SIG-M5 treated with dmso at 0.1 percent for 504 hours (cell line): ENCODE results near the gene OR2V1.
"Not testable (repeated sequence)": the region's sequence is repeated elsewhere in the genome, so short reads cannot be mapped to it uniquely, and the experiment has no call there.

Experiments
- DNase-seq: peaks from one replicate; lab custom pipeline; 2025; ENCODE audit not compliant: unreplicated experiment; lab: John Stamatoyannopoulos, UW

Gene OR2V1

DNA sequence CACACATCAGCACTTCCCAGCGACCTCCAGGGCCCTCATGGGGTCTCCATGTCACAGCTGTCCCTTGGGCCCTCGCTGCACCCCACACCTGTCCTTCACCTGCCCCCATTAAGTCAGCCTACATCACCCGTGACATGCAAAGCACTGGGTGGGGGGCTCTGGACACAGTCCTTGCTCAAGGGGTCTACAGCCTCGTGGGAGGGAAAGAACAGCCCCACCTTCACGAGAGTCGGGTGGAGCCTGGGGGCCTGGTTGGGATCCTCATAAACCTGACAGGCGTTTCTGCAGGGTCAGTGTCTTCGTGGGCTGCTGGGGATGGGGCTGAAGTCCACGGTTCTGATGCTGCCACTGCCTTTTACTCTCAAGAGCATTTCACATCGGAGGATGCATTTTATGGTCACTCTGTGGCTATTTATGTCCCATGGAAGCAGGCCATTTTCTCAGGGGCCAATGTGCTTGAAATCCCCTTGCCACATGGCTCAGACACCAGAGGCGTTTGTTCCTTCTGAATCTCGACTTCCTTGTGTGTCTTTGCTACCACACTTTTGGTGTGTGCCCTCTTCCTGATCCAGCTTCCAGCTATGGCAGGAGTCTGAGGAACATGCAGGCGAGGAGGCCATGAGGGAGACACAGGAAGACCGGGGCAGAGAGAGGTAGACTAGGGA, at the start of gene OR2V1:
Gene OR2V1 (minus strand): TSS at position 338 of the 665 bp plus-strand sequence. CDS start 5,865 bp downstream, outside the sequence.
- no peak for DNase-seq

GRCh38 chr5:181177559-181177958, 46.6 kb upstream of the OR2V1 start:
- not testable (repeated sequence) for DNase-seq

DNA sequence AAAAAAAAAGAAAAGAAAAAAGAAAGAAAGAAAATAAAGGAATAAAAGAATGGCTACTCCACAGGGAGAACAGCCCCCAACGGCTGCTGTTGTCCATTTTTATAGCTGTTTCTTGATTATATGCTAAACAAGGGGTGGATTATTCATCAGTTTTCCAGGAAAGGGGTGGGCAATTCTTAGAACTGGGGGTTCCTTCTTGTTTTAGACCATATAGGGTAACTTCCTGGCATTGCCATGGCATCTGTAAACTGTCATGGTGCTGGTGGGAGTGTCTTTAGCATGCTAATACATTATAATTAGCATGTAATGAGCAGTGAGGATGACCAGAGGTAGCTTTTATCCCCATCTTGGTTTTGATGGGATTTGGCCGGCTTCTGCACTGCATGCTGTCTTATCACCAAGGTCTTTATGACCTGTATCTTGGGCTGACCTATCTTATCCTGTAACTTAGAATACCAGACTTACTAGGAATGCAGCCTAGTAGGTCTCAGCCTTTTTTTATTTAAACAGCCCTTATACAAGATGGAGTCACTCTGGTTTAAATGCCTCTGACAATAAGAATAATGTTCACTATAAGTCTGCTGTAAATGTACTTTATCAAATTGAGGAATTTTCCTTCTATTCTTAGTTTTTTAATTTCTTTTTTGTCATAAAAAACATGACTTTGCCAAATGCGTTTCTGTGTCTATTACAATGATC, 45.4 kb upstream of the OR2V1 start:
- DNase-seq, result no peak

DNA sequence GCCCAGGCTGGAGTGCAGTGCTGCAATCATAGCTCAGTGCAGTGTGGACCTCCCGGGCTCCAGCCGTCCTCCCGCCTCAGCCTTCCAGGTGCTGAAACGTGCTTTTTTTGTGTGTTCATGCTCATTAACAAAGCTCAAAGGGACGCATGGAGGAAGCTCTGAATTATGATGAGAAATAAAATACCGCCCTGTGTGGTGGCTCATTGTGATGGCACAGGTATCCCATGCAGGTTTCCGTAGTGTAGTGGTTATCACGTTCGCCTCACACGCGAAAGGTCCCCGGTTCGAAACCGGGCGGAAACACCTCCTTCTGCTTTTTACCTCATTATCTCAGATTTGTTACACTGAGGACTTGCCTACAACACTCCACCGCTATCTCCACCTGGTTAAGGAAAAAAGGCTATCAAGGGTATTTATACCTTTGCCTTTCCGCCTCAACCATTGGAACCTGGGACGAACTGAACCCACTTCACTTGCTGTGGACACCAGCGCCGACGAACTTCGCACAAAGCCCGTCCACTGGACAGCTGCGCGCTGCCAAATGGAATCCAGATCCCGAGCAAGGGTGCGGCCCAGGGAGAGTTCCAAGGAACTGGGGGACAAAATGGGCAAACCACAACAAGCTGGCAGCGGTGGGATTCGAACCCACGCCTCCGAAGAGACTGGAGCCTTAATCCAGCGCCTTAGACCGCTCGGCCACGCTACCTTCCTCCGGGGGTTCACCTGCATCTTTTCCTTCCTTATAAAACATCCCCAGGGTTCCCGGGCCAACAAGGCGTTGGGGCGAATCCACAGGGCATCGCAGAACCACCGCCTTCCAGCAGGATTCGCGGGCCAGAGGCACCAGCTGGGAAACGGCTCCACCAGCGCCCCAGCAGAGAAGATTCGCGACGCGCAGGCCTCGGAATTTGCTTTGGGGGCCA, 42.7 kb upstream of the OR2V1 start:
- DNase-seq, result no peak

DNA sequence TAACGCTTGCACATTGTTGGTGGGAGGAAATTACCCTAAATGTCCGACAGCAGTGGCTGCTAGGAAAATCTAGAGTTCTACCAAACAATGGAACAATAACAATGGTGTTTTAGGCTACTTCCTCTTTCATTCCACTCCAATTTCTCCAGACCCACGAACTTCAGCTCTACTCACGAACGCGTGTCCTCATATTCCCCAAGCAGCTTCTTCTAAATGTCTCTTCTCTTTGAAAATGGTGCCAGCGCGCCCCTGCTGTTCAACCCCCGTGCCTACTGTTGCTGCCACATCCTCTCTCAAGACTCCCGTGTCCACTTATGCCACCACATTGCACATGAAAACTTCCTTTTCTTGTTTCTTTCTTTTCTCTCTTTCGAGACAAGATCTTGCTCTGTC, 42.1 kb upstream of the OR2V1 start:
- DNase-seq, result no peak

DNA sequence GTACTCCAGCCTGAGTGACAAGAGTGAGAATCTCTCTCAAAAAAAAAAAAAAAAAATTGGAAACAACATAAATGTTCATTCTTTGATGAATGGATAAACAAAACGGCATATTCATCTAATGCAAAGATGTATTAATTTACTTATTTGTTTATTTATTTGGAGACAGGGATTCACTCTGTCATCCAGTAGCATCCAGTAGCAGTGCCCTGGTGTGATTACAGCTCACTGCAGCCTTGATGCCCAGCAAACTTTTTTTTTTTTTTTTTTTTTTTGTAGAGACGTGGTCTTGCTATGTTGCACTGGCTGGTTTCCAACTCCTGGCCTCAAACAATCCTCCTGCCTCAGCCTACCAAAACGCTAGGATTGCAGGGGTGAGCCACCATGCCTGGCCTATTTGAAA, 40.8 kb upstream of the OR2V1 start:
- DNase-seq, result no peak

DNA sequence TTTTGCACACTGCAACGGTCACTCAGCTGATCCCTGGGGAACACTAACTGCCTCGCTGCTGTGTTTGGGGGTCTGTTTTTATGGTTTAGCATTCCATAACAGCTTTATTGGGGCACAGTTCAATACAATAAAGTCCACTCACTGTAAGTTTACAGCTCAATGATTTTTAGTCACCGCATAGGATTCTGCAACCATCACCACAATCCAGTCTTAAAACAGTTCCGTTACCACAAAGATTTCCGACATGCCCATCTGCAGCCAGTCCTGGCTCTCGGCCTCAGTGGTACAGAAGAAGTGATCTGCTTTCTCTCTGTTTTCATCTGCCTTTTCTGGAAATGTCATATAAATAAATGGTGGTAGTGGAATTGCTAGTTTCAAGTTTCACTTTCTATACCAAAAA, 40.0 kb upstream of the OR2V1 start:
- no peak for DNase-seq

DNA sequence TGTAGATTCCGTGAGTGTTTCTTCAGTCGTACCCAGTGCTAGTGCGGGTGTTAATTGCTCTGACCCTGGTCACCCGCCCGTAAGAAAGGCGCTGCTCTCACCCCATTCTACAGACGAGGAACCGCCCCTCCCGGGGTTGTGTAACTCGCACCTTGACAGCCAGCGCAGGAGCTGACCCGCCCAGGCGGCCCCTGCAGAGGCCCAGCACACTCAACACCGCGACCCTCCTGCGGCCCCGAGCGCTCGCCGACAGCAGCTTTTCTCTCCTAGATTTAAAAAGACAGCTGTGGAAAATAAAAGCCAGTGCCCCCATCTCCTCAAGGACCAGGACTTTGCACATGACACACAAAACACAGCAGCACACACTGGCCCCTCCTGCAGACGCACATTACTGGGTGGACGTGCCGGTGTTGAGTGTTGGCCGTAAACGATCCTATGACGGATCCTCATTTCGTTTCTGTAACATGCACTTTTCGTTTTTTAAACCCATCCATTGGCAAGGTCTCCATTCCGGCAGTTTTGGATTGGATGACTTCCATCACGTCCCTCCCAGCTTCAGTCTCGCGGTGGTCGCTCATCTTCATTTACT, 39.4 kb upstream of the OR2V1 start:
- no peak for DNase-seq

DNA sequence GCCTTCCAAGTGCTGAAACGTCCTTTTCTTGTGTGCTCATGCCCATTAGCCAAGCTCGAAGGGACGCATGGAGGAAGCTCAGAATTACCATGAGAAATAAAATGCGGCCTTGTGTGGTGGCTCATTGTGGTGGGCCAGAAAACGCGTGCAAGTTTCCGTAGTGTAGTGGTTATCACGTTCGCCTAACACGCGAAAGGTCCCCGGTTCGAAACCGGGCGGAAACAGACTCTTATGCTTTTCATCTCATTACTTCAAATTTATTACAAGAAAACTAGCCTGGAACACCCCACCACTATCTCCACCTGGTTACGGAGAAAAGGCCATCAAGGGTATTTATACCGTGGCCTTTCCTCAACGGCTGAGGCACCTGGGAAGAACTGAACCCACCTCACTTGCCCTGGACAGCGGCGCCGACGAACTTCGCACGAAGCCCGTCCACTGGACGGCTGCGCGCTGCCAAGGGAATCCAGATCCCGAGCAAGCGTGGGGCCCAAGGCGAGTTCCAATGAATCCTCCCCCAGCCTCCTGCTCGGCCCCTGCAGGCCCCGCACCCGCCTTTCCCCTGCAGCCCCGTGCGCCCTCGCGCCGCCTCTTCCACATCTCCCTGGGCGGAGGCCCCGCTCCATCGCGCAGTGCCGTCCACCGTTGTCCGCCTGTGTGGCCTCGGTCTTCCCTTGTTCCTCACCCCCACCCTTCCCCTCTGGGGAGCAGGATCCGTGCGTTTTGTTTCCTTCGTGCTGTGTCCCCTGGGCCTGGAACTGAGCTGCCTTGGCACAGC, 38.7 kb upstream of the OR2V1 start:
- peak; percentile 32 for DNase-seq

GRCh38 chr5:181168595-181169118, 37.7 kb upstream of the OR2V1 start:
- no peak for DNase-seq

DNA sequence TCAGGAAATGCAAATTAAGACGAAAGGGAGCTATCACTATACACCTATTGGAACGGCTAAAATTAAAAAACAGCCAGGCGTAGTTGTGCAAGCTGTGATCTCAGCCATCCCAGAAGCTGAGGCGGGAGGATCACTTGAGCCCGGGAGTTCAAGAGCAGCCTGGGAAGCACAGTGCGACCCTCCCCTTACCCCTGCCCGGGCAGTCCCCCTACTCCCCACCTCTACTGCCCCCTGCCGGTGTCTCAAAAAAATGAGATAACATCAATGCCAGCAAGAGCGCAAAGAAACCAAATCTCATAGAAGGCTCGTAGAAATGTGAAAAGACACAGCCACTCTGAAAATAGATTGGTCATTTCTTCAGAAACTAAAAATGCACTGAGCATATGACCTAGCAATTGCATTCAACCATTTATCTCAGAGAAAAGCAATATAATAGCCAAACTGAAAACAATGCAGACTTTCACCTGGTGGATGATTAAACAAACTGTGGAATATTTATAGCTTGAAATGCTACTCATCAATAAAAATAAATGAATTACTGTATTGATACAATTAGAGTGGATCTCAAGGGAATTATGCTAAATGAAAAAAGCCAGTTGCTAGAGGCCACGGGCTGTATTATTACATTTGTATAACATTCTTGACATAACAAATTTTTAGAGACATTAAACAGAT, 37.0 kb upstream of the OR2V1 start:
- peak; percentile 40 for DNase-seq

- peak; percentile 19 for DNase-seq
These were observed 36.1 kb upstream of the OR2V1 start for GRCh38 chr5:181166812-181167733.

DNA sequence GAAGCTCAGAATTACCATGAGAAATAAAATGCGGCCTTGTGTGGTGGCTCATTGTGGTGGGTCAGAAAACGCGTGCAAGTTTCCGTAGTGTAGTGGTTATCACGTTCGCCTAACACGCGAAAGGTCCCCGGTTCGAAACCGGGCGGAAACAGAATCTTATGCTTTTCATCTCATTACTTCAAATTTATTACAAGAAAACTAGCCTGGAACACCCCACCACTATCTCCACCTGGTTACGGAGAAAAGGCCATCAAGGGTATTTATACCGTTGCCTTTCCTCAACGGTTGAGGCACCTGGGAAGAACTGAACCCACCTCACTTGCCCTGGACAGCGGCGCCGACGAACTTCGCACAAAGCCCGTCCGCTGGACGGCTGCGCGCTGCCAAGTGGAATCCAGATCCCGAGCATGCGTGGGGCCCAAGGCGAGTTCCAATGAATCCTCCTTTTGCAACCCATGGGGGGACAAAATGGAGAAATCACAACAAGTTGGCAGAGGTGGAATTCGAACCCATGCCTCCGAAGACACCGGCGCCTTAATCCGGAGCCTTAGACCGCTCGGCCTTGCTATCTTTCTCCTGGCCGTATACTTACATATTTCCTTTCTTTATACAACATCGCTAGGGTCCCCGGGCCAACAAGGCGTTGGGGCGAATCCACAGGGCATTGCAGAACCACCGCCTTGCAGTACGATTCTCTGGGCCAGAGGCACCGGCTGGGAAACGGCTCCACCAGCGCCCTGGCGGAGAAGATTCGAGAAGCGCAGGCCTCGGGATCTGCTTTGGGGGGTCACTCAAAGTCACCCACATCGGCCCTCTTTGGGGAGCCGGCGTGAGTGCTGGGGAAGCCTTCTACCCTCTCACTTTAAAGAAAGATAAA, 33.3 kb upstream of the OR2V1 start:
- DNase-seq, result no peak

DNA sequence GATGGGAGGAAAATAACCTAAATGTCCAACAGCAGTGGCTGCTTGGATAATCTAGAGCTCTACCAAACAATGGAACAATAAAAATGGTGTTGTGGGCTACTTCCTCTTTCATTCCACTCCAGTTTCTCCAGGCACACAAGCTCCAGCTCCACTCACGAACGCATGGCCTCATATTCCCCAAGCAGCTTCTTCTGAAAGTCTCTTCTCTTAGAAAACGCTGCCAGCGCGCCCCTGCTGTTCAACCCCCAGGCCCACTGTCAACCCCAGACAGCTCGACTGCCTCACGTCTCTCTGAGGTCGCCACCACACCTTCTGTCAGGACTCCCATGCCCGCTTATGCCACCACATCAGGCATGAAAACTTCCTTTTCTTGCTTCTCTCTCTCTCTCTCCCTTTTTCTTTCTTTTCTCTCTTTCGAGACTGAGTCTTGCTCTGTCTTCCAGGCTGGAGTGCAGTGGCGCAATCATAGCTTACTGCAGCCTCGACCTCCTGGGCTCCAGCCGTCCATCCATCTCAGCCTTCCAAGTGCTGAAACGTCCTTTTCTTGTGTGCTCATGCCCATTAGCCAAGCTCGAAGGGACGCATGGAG, 32.6 kb upstream of the OR2V1 start:
- peak; percentile 86 for DNase-seq

DNA sequence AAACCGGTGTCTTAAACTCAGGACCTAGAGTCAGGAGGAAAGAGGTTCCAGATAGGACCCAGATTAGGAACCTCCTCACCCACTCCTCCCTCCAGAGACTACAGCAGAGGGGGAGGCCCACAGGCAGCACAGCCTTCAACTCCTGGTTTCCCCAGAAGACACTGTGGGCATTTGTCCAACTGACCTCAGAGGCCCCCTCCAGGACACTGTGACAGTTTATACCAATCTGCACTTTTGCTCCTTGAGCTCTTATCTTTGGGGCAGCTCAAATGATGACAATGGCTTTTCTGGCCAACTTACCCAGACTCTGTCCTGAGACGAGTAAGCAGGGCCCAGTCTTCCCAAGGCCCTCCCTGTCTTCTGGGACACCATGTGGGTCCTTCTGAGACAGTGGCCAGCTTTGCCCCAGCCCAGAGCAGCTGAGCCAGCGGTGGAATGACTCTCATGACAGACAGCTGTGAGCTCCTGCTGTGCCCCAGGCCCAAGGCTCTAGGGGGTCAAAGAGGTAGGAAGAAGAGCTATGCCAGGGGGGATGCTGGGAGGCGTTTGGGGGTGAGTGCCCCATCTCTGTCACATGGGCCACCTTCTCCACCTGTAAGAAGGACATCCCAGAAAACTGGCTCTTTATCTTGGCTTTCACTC, 30.7 kb upstream of the OR2V1 start:
- no peak for DNase-seq

DNA sequence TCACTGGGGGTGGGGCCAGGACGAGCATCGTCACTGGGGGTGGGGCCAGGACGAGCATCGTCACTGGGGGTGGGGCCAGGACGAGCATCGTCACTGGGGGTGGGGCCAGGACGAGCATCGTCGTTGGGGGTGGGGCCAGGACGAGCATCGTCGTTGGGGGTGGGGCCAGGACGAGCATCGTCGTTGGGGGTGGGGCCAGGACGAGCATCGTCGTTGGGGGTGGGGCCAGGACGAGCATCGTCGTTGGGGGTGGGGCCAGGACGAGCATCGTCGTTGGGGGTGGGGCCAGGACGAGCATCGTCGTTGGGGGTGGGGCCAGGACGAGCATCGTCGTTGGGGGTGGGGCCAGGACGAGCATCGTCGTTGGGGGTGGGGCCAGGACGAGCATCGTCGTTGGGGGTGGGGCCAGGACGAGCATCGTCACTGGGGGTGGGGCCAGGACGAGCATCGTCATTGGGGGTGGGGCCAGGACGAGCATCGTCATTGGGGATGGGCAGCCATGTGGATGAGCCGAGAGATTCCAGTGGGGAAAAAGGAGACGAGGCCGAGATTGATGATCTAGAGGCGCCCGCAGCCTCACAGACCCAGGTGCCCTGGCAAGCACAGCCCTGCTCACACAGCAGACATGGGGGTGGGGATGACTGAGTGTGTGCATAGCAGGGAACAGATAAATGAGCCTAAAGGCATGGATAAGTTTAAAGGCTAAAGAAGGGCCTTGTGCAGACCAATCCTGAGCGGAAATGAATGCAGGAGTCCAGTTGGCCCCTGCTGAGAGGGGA, 30.0 kb upstream of the OR2V1 start:
- DNase-seq, result not testable (repeated sequence)
